HL-60 (cell line): ENCODE data around the gene OSBP2.
"Not testable (repeated sequence)": the region's sequence is repeated elsewhere in the genome, so short reads cannot be mapped to it uniquely, and the experiment has no call there.

ENCODE experiments used
- DNase-seq, 2 experiments: peaks; one replicate each; pipeline ENCODE4 v3.0.0-alpha.2; 2010 to 2020; ENCODE audit warnings: low read depth in 1 of 2, low spot score in 1 of 2
- H3K27ac ChIP-seq: fragments of 250-450 bp; sonication (Bioruptor Pico); replicated peaks from 2 replicates; pipeline ENCODE4 v1.5.1; 2020; ENCODE audit warnings: mild to moderate bottlenecking, moderate library complexity
- H3K27me3 ChIP-seq: fragments of 250-450 bp; sonication (Bioruptor Pico); 2 replicates; pipeline ENCODE4 v1.5.1; 2021; ENCODE audit warnings: mild to moderate bottlenecking, moderate library complexity; ENCODE audit not compliant: insufficient read depth, poor library complexity, severe bottlenecking
- H3K4me3 ChIP-seq: replicated peaks from 2 replicates; pipeline ENCODE4 v1.5.1; 2011; ENCODE audit warnings: mild to moderate bottlenecking, control low read depth, low read length; ENCODE audit not compliant: insufficient read depth
- GABPA ChIP-seq: IDR thresholded peaks from 2 replicates; pipeline ENCODE4 v1.6.1; 2012; ENCODE audit warnings: low read depth
- POLR2AphosphoS5 ChIP-seq: IDR thresholded peaks from 2 replicates; pipeline ENCODE4 v1.6.1; 2012; ENCODE audit warnings: low read depth
- REST ChIP-seq: IDR thresholded peaks from 2 replicates; pipeline ENCODE4 v1.6.1; 2012; ENCODE audit warnings: low read depth; ENCODE audit not compliant: insufficient replicate concordance
- SPI1 ChIP-seq: IDR thresholded peaks from 2 replicates; pipeline ENCODE4 v1.6.1; 2012; ENCODE audit warnings: low read depth, mild to moderate bottlenecking, borderline replicate concordance
- TF ChIP-seq, protein P1 (sequence below): IDR thresholded peaks from one replicate; pipeline ENCODE4 v1.5.1; 2011; ENCODE audit warnings: low read length, control low read depth, inconsistent platforms; ENCODE audit not compliant: insufficient read depth

OSBP2 gene

DNA sequence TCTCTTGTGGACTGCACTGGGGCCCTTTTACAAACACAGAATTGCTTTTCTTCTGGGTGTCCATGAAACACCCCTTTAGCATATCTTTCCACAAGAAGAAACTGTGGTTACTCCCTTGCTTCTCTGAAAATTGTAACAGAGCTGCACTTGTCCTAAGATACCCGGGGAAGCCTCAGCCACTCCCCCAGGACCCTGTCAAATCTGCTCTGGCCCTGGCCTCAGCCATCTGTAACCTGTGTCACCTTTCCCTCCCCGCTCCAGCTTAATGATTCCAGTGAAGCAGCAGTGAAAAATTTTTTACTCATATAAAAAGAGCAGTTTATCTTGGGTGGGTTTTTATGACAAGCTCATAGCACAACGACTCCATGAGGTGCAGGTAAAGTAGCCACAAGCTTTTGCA lies 23.6 kb upstream of the OSBP2 start:
- Histone ChIP-seq H3K4me3 (no peak overlapping the region), H3K27me3 (peaks cover 6% of the 10 kb centered on the region), H3K27ac (no peak overlapping the region)
- DNase-seq = no peak
- TF ChIP-seq POLR2AphosphoS5 (no peak), REST (no peak), SPI1 (no peak), GABPA (no peak)
- TF ChIP-seq, protein P1, sequence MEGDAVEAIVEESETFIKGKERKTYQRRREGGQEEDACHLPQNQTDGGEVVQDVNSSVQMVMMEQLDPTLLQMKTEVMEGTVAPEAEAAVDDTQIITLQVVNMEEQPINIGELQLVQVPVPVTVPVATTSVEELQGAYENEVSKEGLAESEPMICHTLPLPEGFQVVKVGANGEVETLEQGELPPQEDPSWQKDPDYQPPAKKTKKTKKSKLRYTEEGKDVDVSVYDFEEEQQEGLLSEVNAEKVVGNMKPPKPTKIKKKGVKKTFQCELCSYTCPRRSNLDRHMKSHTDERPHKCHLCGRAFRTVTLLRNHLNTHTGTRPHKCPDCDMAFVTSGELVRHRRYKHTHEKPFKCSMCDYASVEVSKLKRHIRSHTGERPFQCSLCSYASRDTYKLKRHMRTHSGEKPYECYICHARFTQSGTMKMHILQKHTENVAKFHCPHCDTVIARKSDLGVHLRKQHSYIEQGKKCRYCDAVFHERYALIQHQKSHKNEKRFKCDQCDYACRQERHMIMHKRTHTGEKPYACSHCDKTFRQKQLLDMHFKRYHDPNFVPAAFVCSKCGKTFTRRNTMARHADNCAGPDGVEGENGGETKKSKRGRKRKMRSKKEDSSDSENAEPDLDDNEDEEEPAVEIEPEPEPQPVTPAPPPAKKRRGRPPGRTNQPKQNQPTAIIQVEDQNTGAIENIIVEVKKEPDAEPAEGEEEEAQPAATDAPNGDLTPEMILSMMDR = no peak

GRCh38 chr22:30673136-30673535 lies 21.5 kb upstream of the OSBP2 start:
- TF ChIP-seq GABPA (no peak), SPI1 (no peak), REST (no peak), POLR2AphosphoS5 (no peak)
- TF ChIP-seq, protein P1 = no peak
- H3K27ac ChIP-seq = no peak overlapping the region
- H3K4me3 ChIP-seq = no peak overlapping the region
- no peak for DNase-seq
- peaks cover 8% of the 10 kb centered on the region for H3K27me3 ChIP-seq

DNA sequence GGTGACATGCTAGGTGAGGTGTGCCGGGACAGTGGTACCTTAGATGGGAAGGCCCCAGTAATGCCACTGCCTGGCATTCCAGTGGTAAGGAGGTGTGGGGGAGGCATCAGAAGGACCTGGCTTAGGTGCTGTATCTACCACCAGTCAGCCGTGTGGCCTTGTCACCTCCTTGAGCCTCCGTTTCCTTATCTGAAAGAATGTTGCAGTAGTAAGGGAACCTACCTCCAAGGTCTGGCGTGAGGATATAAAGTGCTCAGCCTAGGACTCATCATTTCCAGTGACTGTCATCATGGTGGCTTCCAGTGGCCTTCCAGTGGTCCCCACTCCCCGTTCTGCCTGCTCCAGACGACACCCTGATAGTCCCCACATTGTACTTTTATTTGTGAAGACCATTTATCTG lies 20.2 kb upstream of the OSBP2 start:
- peaks cover 13% of the 10 kb centered on the region for H3K27me3 ChIP-seq
- no peak for DNase-seq
- H3K27ac ChIP-seq = no peak overlapping the region
- TF ChIP-seq, protein P1 = no peak
- H3K4me3 ChIP-seq = no peak overlapping the region

GRCh38 chr22:30675436-30675835 lies 19.2 kb upstream of the OSBP2 start:
- no peak overlapping the region for H3K27ac ChIP-seq
- no peak for TF ChIP-seq GABPA
- TF ChIP-seq, protein P1 = no peak
- TF ChIP-seq SPI1 = no peak
- no peak for TF ChIP-seq POLR2AphosphoS5
- TF ChIP-seq REST = no peak

GRCh38 chr22:30676565-30676964 lies 18.1 kb upstream of the OSBP2 start:
- H3K27ac ChIP-seq, H3K4me3 ChIP-seq, DNase-seq: not testable (repeated sequence)
- H3K27me3 ChIP-seq = peaks cover 13% of the 10 kb centered on the region

More at GRCh38 chr22:30675436-30675835, 19.2 kb upstream of the OSBP2 start:
- DNase-seq = no peak
- H3K4me3 ChIP-seq = no peak overlapping the region
- H3K27me3 ChIP-seq = peaks cover 13% of the 10 kb centered on the region
